HG03159 (cell line): ENCODE results near the gene SCD5.

Experiments
- ATAC-seq: cut with Tn5 transposase; IDR thresholded peaks from one replicate; pipeline ENCODE4 v1.9.1; 2021; ENCODE audit warnings: mild to moderate bottlenecking, moderate library complexity; ENCODE audit not compliant: unreplicated experiment

Gene SCD5

DNA sequence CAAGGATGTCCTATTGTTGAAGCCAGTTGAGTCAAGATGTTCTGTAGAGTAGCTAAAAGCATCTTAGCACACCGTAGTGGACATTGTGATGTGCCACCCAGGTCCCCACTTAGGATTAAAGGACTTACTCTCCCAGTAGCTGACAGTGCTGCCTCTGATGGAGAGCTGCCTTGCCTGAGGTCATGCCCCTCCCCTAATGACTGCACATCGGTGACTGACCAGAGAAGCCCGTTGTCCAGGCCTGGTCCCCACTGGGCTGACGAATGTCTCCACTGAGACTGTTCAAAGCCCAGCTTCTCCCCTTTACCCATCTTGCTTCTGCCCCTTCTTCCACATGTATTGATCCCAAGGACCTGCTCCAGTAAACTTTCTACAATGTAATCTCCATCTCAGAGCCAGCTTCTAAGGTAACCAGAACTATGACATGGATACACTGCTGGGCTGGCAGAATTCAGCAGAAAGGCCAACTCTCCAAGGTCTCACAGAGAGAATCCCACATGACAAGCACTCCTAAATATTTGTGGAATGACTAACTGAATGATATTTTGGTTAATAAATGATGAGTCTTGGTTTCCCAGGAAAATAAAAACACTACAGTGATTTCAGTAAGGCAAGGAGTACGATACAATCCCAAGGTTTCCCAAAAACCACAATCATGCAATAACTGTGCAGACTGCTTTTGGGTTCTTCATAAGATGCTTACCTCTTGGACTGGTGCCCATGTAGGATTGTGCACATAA, 154.4 kb downstream of the SCD5 start:
- ATAC-seq: no peak

DNA sequence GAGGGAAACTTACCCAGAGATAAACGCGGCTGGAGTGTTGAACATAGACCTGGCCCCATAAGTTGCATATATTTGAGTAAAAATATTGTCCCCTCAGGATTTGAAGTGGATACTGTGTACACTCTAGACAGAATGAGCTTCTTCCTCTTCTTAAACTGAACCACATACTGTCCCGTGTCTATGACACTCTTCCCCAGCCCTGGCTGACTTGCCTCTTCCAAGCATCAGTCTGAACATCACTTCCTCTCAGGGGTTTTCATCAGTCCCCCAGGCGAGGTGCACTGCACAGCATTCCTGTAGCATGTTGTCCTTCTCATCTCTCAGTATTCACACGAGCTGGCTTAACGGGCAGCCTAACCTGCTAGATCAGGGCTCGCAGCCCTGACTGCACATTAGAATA, 156.3 kb downstream of the SCD5 start:
- no peak for ATAC-seq

DNA sequence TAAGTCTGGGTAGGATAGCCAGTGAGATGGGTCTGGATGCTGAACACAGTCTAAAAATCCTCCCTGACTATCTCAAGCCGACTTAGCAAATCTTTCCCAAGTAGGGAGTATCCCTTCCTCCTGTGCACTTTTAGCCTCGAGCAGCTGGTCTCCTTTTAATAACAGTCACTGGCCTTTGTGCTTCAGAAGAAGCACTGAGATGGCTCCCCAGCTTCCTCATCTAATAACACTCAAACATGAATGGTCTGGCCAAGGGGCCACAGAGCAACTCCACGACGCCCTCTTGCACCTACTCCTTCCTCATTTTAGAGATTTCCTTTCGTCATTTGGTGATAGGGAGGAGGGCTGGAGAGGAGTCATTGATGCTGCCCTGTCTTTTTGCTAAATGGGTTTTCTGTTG, 158.1 kb downstream of the SCD5 start:
- no peak for ATAC-seq

DNA sequence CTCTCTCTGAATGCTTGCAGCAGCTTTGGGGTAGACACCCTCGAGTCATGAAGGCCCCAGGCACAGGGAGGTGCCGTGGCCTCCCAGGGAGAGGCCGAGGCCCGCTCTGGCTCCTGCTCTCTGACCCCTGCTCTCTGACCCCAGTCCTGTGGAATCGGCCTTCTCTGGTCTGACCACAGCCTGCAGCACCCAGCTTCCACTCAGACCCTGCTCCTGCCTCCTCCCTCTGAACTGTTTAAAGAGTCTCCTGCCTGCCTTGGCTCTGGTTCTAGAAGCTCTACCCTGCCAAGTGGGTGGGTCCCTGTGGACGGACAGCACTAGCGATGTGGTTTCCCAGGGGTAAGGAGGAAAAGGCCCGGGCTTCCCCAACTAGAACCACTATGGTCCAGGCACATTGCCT, 158.6 kb downstream of the SCD5 start:
- ATAC-seq: no peak

DNA sequence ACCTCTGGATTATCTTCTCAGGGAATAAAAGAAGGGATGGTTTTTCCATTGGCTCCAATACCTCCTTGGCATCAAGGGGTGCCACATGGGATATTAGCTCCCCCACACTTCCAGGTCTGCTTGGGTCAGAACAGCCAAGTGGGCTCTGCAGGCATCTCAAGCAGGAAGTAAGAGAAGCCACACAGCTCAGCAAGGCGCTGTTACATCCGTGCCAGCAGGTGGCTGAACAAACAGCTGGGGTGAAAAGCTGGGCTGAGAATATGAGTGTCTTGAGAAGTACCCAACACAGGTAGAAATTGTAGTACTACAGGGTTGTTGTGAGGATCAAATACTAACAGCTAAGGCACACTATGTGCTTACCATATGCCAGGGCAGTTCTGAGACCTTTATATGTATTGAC, 160.1 kb downstream of the SCD5 start:
- no peak for ATAC-seq

DNA sequence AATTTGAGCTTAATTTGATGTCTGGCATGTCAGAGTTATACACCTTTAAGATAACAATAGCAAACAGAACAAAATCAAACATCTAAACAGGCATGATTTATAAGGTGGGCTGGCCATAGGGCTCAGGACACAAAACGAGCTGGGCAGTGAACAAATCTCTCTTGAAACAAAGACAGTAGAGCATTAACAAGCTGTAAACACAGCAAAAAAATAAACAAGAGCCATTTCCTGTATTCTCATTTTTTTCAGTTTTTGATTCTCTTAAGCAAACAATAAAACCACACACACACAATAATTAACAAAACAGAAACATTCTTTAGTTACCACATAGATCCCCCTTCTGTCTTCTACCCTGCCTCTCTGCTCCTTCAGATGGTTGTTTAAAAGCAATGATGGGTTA, 168.5 kb downstream of the SCD5 start:
- ATAC-seq: no peak

DNA sequence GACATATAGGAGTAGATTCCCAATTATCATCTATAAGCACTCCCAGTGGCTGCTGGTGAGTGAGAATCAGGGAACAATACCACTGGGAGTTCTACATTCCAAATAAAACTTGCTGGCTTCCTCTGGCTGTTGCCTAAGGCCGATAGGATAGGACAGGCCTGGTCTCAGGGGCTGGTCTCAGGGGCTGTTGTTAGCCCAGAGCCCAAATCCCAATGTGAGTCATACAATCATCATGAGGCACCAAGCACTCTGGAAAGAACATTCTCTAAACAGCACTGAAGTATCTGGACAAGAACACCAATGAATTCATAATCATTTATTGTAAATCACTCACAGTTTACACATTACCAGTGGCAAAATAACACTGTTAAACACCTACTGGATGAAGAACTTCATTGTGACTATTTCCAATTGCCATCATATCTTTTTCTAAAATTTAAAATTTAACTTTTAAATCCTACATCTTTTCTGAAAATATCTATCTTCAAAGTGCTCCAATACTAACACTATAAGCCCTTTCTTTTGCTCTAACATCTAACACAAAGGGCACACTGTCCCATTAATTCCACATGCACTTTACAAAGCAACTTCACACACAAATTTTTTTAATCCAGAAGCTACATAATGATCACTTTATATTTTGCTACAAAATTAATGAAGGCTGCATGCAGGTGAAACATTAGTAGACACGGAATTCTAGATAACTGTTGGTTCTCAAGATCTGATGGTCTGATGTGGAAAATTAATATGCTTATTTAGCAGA, 169.2 kb downstream of the SCD5 start:
- no peak for ATAC-seq

DNA sequence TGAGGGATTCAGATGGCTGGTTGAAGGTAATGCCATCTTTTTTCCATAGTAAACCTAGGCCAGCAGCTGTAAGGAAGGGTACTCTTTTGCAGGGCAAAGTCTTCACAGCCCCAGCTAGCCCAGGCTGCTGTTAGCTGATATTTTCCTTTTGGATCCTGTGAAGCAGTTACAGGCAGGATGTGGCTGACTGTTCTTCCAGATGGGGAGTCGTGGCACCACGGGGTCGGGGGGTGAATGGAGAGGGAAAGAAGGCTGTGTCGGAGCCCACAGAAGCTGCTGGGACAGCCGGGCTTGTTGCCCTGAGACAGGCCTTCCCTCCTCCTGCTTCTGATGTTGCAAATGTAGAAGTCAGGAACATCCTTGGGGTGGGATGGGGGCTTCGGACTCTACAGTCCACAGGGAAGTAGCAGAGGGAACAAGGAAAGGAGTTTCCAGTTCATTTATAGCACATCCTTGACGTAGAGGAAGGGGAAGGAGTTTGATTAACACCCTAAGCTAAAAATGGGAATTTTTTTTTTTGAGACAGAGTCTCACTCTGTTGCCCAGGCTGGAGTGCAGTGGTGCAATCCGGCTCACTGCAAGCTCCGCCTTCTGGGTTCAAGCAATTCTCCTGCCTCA, 172.2 kb downstream of the SCD5 start:
- no peak for ATAC-seq

DNA sequence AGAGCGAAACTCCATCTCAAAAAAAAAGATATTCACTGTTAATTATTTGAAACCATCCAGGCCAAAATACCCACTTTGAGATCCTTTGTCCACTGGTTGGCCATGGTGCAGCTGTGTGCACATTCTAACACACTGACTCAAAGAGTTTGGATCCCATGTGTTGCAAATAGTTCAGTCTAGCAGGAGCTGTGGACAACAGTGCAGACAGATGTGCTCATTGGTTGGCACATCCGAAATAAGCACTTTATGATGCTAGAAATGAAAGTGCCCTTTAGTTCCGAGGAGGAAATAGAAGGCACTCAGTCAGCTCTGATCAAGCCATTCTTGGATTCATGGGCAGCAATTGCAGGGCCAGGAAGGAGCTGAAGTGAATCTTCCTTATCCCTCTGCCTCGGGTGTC, 173.8 kb downstream of the SCD5 start:
- no peak for ATAC-seq

DNA sequence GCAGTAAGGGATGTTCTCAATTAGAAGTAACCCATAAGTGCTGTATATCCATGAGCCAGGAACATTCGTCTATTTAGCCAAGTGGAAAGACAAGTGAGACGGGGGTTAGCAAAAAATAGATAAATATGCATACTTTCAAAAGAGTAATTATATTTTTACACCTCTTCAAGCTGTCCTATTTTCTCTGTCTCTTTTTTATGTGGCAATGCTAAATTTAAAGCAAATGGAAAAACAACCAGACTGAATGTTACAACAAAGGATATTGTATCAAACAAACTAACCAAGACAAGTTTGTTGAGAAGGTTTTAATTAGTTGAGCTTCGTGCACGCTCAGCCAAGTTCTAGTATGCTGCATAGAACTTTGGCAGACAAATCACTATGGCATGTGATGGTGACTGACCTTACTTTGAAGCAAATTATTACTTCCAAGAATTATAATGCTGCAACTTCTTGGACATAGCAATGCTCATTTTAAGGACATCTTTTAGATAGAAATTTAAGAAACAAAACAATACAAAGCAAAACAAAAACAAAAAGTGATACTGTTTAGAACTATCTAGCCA, 175.4 kb downstream of the SCD5 start:
- ATAC-seq: no peak

DNA sequence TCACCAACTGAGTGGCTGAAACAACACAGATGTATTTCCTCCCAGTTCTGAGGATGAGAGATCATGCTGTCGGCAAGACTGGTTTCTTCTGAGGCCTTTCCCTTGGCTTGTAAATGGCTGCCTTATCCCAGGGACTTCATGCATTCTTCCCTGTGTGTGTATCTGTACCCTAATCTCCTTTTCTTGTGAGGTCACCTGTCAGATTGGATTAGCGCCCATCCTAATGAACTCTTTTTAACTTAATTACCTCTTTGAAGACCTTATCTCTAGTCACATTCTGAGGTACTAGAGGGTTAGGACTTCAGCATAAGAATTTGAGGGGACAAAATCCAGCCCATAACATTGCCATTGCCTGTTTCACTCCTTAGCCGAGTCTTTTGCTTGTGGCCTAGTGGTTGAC, 177.3 kb downstream of the SCD5 start:
- no peak for ATAC-seq

DNA sequence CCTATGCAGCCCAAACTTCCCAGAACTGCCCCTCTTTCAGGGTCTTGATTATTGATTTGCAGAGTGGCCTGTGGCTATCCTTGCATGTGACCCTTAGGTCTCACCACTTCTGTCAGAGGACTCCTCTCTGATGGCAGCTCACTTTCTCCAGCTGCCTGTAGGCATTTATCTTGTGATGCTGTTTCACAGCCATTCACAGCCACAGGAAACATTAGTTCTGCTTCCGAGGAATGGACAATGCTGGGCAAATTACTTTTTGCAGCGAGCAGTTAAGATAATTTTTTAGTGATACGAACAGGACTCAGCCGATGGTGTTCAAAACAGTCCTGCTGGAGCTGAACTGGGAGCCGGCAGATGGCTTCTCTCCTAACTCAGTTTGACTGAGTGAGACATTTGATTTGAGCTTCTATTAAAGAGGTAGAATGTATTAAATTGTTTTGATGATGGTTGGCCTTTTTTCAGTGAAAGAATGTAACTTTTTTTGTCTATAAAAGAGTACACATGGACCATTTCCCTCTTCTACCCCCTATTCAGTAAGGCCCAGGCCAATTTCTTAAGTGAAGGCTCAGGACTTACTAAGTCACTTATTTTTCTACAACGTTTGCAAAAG, 178.4 kb downstream of the SCD5 start:
- ATAC-seq: no peak

DNA sequence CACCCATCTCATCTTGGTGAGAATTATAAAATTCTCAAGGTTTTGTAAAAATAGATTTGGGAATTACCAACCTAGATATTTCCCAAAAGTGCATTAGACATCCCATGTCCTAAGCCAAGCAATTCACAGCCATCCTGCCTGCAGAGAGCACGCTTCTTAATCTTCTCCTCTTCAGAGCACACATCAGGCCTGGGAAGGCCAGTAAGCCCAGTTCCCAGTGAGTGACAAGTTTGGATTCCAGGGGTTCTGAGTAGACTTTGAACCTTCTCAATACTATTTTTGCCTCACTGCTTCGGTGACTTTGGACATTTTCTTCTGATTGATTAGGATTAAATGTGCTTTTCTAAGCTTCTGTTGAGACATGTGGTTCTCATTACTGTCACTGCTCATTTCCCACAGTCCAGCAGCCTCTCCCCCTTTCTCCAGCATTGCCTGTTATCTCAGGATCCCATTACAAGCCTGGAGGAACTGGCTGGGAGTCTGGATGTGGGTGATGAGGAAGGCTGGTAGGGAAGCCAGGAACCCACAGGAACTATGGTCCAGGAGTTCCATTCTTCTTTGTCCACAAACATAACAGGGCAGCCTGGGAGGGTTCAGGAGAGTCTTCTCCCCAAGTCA, 180.4 kb downstream of the SCD5 start:
- ATAC-seq: no peak

DNA sequence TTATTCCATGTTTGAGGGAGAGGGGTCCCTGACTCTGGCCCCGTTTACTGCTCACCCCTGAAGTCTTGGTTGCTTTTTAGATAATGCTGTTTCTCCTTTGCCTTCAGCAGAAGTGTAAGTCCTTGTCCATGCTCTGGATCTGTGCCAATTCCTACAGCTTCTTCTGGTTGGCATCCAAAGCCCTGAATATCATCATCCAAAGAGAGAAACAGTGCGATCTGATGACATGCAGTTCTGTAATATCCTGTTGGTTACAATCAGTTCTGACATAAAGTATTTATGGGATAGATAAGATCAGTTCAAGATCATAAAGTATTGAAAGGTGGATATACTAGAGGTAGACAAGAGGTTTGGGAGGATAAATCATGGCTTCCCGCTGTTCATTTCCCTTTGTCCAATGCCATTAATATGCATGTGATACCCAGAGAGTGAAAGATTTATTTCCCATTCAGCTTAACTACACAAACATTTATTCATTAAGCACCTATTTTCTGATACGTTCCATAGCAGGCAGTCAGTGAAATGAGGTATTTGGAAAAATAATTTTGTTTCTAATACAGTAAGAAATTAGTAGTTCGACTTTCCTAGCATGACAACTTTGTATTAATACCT, 183.7 kb downstream of the SCD5 start:
- no peak for ATAC-seq

DNA sequence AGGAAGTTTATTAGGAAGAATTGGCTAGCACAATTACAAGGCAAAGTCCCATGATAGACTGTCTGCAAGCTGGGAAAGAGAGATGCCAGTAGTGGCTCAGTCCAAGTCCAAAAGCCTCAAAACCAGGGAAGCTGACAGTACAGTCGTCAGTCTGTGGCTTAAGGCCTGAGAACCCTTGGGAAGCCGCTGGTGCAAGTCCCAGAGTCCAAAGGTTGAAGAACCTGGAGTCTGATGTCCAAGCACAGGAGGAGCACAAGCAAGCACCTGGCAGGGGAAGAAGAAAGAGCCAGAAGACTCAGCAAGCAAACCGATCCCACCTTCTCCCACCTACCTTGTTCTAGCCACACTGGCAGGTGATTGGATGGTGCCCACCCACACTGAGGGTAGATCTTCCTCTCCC, 185.5 kb downstream of the SCD5 start:
- ATAC-seq: no peak

DNA sequence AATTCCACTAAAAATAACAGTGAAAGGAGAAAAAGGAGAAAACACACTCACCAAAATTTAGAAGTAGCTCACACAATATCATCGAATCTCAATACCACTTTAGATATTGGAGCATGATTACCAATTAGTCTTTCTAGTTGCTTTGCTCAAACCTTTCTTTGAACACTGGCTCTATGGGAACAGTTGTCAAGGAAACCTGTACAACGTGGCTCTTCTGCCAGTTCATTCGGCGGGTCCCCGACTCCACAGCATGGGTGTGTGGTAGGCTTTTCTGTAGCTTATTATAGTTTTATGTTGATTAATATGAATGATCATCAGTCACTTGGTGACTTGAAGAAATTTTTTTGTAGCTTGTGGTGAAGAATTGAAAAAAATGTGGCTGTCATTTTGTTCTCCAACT, 186.6 kb downstream of the SCD5 start:
- ATAC-seq: no peak

DNA sequence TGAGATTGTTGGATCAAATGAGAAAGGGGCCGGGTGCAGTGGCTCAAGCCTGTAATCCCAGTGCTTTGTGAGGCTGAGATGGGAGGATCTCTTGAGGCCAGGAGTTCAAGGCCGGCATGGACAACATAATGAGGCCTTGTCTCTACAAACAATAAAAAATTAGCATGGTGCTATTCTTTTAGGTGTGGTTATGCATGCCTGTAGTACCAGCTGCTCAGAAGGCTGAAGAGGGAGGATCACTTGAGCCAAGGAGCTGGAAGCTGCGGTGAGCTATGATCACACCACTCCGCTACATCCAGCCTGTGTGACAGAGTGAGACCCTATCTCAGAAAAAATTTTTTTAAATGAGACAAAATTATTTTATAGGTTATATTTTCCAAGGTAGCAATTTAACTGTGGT, 187.1 kb downstream of the SCD5 start:
- no peak for ATAC-seq

DNA sequence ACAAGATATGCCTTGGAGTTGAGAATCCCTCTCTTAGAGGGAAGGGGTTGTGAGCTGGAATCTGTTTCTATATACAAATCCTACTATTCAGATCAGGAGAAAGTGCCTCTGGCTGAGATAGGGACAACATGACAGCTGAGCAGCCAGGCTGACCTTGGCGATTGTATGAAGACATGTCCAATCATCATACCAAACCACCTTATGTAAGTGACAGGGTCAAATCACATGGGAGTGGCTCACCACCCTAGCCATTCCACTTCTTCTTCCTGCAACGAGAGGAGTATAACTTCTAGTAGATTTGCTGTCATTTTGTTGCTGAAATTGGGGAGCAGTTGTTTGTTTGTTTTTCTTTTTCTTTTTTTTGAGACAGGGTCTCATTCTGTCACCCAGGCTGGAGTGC, 188.6 kb downstream of the SCD5 start:
- no peak for ATAC-seq

DNA sequence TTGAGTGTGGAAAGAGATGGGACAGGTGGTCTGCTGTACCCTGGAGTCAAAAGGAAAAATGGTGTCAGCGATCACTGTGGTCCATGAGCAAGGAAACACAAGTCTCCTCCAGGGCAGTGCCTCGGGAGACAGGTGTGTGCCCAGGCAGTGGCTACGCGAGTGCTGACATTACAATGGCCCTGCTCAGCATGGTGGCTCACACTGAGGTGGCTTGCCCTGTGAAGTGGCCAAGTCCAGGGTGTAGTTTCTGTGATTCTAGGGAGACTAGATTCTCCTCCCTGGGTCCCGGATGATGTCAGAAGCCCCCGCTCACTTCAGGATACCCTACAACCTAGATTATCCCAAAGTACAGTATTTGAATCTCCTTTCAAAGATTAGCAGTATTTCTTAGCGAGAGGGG, 192.0 kb downstream of the SCD5 start:
- no peak for ATAC-seq

DNA sequence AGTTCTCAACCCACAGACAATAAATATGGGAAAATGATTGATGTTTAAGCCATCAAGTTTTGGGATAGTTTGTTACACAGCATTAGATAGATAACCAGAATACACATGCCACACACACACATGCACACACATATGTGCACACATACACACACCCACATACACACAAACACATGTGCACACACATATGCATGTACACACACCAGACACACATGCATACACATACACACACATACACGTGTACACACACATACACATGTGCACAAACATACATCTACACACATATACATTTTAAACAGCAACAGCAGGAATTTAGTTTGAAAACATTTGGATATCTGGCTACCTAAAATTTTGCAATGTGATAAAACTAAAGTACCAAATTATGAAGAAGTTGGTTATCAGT, 194.1 kb downstream of the SCD5 start:
- ATAC-seq: no peak
